Measurements from ENCODE around the gene SDK1.

DNA sequence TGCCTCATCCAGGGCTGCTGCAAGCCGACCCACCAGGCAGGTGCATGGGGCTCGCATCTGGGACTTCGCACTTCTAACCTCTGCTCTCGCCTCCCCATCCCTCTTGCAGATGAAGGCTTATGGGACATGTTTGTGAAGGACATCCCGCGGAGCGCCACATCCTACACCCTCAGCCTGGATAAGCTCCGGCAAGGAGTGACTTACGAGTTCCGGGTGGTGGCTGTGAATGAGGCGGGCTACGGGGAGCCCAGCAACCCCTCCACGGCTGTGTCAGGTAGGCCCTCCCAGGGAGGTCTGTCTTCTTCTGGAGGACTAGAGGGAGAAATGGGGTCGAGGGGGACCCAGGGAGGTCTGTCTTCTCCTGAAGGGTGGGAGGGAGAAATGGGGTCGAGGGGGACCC lies 932.1 kb downstream of the SDK1 start:
- TF ChIP-seq SP1 (IDR thresholded peaks at IDR 0.05; ENCODE audit: low read depth, low read length) (no peak), EZH2 (IDR thresholded peaks at IDR 0.05; ENCODE audit: low read depth, low read length, severe bottlenecking) (no peak), POLR2AphosphoS5 (IDR thresholded peaks at IDR 0.05; ENCODE audit: low read depth, low read length) (no peak), ATF3 (IDR thresholded peaks at IDR 0.05; ENCODE audit: insufficient read depth, low read depth, low read length) (no peak), CTCF (IDR thresholded peaks at IDR 0.05; ENCODE audit: control extremely low read depth in 1 of 3, insufficient read depth in 1 of 3, low read depth in 1 of 3, low read length in 3 of 3) (no peak), SRF (IDR thresholded peaks at IDR 0.05; ENCODE audit: low read depth, low read length) (no peak), CREB1 (IDR thresholded peaks at IDR 0.05) (no peak)
- TF ChIP-seq, protein P1, sequence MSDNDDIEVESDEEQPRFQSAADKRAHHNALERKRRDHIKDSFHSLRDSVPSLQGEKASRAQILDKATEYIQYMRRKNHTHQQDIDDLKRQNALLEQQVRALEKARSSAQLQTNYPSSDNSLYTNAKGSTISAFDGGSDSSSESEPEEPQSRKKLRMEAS (IDR thresholded peaks at IDR 0.05): no peak
